GM12865 (cell line): ENCODE results near the gene SEMA6A.

ENCODE experiments used
- DNase-seq: peaks from one replicate; pipeline ENCODE4 v3.0.0; 2010; ENCODE audit warnings: low read depth
- H3K4me3 ChIP-seq: 2 replicates; pipeline ENCODE4 v1.5.1; 2011; ENCODE audit warnings: mild to moderate bottlenecking, low read depth, low read length, control low read depth
- CTCF ChIP-seq: IDR thresholded peaks from 2 replicates; pipeline ENCODE4 v1.5.1; 2011; ENCODE audit warnings: low read length, control low read depth, low read depth, inconsistent platforms; ENCODE audit not compliant: insufficient read depth; ENCODE audit errors: missing control alignments

Gene SEMA6A

DNA sequence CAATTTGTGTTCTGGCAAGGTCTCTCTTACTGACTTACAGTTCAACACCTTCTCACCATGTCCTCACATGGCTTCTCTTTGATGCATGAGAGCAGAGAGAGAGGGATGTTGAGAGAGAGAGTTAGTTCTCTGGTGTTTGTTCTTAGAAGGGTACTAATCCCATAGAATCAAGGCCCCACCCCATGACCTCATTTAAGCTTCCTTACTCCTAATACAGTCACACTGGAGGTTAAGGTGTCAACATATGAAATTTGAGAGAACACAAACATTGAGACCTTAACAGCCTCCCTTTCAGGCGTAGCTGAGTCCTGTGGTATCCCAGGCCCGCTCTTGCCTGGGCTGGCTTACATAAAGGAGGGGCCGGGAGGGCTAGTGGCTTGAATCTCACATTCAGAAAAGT lies 10.6 kb upstream of the SEMA6A start:
- DNase-seq = no peak
- H3K4me3 ChIP-seq = no peak overlapping the region
- TF ChIP-seq CTCF = no peak

DNA sequence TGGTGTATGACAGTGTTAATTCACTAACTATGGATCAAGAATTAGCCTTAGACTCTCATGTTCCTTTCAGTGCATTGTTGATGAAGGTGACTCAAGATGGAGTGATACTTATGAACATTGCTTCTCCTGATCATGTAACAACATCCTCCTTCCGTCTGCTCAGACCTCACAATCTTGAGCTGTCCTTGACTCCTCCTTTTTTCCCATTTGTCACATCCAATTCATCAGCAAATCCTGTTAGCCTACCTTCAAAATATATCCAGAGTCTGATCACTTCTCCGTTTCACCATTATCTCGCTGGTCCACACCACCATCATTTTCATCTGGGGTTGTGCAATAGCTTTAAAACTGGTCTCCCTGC lies 9.2 kb upstream of the SEMA6A start:
- TF ChIP-seq CTCF = no peak
- no peak for DNase-seq

GRCh38 chr5:116583085-116583861 lies 8.7 kb upstream of the SEMA6A start:
- DNase-seq = no peak
- no peak overlapping the region for H3K4me3 ChIP-seq
- TF ChIP-seq CTCF = no peak

More for the DNA sequence above, 9.2 kb upstream of the SEMA6A start:
- H3K4me3 ChIP-seq = no peak overlapping the region

GRCh38 chr5:116581910-116582309 lies 7.3 kb upstream of the SEMA6A start:
- no peak overlapping the region for H3K4me3 ChIP-seq
- TF ChIP-seq CTCF = no peak
- no peak for DNase-seq

GRCh38 chr5:116579144-116579543 lies 4.5 kb upstream of the SEMA6A start:
- no peak for TF ChIP-seq CTCF
- no peak overlapping the region for H3K4me3 ChIP-seq
- DNase-seq = no peak

GRCh38 chr5:116578676-116579075 lies 4.1 kb upstream of the SEMA6A start:
- TF ChIP-seq CTCF = no peak
- no peak for DNase-seq

More at GRCh38 chr5:116578676-116579075, 4.1 kb upstream of the SEMA6A start:
- H3K4me3 ChIP-seq = no peak overlapping the region
